Measurements from ENCODE around the gene NXF3.

- TF ChIP-seq, protein P1, sequence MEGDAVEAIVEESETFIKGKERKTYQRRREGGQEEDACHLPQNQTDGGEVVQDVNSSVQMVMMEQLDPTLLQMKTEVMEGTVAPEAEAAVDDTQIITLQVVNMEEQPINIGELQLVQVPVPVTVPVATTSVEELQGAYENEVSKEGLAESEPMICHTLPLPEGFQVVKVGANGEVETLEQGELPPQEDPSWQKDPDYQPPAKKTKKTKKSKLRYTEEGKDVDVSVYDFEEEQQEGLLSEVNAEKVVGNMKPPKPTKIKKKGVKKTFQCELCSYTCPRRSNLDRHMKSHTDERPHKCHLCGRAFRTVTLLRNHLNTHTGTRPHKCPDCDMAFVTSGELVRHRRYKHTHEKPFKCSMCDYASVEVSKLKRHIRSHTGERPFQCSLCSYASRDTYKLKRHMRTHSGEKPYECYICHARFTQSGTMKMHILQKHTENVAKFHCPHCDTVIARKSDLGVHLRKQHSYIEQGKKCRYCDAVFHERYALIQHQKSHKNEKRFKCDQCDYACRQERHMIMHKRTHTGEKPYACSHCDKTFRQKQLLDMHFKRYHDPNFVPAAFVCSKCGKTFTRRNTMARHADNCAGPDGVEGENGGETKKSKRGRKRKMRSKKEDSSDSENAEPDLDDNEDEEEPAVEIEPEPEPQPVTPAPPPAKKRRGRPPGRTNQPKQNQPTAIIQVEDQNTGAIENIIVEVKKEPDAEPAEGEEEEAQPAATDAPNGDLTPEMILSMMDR (IDR thresholded peaks at IDR 0.05): no peak
- TF ChIP-seq POLR2A (IDR thresholded peaks at IDR 0.05): no peak
Measured at GRCh38 chrX:103124284-103124683, 31.3 kb upstream of the NXF3 start.
